AG04450 (cell line): ENCODE results near the gene ZC3HAV1. TPM values are rescaled to one million over a fixed set of nuclear protein-coding genes. Genes with fewer than 3 reads are reported as not detected.

Experiments used
- CTCF ChIA-PET: fragments of 300-600, 350-600 bp; formaldehyde crosslinking; extraction: SDS; loops from one replicate; lab custom pipeline; 2022; ENCODE audit warnings: antibody characterized with exemption, inconsistent platforms; lab: Charles Lee
- POLR2A ChIA-PET: fragments of 350-600 bp; formaldehyde crosslinking; extraction: SDS; loops from one replicate; lab custom pipeline; 2021; ENCODE audit warnings: antibody characterized with exemption, inconsistent platforms; lab: Yijun Ruan, JAX
- DNase-seq: peaks from one replicate; pipeline ENCODE4 v3.0.0-alpha.2; 2011; ENCODE audit warnings: low read depth, low spot score
- H3K27ac ChIP-seq: one replicate; pipeline ENCODE4 v1.5.1; 2012; ENCODE audit warnings: low read depth, low read length, control low read depth
- H3K27me3 ChIP-seq: one replicate; pipeline ENCODE4 v1.6.0; 2012; ENCODE audit warnings: low read length; ENCODE audit not compliant: control insufficient read depth, insufficient read depth
- H3K4me3 ChIP-seq: 2 replicates; pipeline ENCODE4 v1.5.1; 2011; ENCODE audit warnings: mild to moderate bottlenecking, low read depth, low read length, control low read depth
- H3K9me3 ChIP-seq: 2 replicates; pipeline ENCODE4 v1.5.1; 2012; ENCODE audit warnings: low read length; ENCODE audit not compliant: control insufficient read depth, insufficient read depth
- polyA plus RNA-seq: library from polyadenylated mRNA; depleted of rRNA; stranded (reverse); fragments of >200 nt; gene quantifications from 2 replicates; pipeline ENCODE4 v1.2.3, GENCODE V29; 2011
- TF ChIP-seq, protein P1 (sequence below): IDR thresholded peaks from 2 replicates; pipeline ENCODE4 v1.5.1; 2011; ENCODE audit warnings: low read depth, low read length, control low read depth, inconsistent platforms

ZC3HAV1 gene
- polyA plus RNA-seq, 1 experiment, result 25.3 TPM

DNA sequence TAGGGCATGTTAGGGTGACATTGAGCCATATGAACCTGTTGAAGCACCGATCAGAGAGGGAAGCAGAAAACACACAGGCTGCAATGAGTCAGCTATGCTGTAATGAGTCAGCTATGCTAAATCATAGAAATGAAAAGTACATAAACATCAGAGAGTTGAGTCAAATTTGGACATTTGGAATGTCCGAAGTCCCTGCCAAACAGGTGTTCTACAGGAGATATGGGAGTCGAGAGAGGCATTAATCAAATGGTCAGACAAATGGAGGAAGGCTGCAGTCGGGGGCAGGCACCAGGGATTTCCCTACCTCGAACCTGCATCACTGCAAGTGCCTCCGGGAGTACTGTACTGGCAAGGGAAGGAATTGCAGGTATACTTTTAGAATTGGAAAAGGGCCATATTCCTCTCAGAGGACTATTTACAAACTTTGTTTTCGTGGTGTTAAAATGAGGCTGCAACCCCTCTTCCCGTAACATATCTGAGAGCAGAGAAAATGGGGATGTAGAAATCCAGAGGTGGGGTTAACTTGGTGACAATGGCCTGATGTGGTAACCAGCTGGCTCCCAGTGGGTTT lies 8.8 kb upstream of the ZC3HAV1 start:
- ChIA-PET POLR2A (no interaction called here), CTCF (no interaction called here)
- TF ChIP-seq, protein P1, sequence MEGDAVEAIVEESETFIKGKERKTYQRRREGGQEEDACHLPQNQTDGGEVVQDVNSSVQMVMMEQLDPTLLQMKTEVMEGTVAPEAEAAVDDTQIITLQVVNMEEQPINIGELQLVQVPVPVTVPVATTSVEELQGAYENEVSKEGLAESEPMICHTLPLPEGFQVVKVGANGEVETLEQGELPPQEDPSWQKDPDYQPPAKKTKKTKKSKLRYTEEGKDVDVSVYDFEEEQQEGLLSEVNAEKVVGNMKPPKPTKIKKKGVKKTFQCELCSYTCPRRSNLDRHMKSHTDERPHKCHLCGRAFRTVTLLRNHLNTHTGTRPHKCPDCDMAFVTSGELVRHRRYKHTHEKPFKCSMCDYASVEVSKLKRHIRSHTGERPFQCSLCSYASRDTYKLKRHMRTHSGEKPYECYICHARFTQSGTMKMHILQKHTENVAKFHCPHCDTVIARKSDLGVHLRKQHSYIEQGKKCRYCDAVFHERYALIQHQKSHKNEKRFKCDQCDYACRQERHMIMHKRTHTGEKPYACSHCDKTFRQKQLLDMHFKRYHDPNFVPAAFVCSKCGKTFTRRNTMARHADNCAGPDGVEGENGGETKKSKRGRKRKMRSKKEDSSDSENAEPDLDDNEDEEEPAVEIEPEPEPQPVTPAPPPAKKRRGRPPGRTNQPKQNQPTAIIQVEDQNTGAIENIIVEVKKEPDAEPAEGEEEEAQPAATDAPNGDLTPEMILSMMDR, result no peak

DNA sequence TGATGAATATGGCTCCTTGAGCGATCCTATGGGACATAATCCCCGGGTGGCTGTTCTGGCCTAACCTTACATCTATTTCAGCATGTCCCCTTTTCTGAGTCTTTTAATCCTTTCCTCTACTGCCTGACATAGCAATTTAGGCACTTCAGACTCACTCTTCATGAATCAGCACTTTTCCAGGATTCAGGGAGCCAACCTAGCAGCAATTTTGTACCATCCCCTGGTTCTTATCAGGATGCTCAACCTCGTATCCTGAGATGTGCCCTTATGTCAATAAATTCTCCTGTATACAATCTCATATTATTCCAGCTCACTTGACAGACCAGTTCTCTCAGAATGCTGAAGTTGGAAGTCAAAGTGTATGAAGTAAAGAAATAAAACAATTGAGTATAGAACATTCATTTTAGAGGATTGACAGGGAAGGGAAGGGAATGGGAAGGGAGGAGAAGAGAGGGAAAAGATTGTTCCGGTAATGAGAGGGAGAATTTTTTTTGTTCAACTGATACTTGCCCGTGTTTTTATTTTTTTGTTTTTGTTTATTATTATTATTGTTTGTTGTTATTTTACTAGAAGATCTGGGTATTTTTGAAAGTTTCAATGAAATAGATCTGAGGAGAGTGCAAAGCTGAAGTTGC lies 8.2 kb upstream of the ZC3HAV1 start:
- H3K9me3 ChIP-seq, result no peaks in the 10 kb centered on the region
- ChIA-PET CTCF (interaction anchor here (1.5 kb wide), 1 partner anchor 43 kb away, joined by 4 read pairs; no protein-coding TSS in a partner anchor), POLR2A (no interaction called here)
- TF ChIP-seq, protein P1, result no peak
- H3K27me3 ChIP-seq, result peaks cover 5% of the 10 kb centered on the region
- no peak overlapping the region for H3K4me3 ChIP-seq
- H3K27ac ChIP-seq, result no peak overlapping the region
- no peak for DNase-seq

More for the DNA sequence above, 8.8 kb upstream of the ZC3HAV1 start:
- H3K4me3 ChIP-seq, result no peak overlapping the region
- DNase-seq, result no peak
- H3K9me3 ChIP-seq, result no peaks in the 10 kb centered on the region
- peaks cover 6% of the 10 kb centered on the region for H3K27me3 ChIP-seq
- no peak overlapping the region for H3K27ac ChIP-seq

DNA sequence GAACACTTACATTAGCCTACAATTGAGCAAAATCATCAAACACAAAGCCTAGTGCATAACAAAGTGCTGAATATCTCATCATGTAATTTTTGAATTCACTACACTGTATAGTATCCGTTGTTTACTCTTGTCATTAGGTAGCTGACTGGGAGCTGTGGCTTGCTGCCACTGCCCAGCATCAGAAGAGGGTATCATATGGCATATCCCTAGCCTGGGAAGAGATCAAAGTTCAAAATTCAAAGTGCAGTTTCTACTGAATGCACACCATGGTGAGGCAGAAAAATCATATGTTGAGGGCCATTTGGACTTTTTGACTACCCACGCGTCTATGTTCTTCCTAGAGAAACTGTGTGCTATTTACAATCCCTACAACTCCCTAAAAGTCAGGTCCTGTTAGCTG lies 7.5 kb upstream of the ZC3HAV1 start:
- Histone ChIP-seq H3K27ac (no peak overlapping the region), H3K9me3 (no peaks in the 10 kb centered on the region), H3K27me3 (peaks cover 5% of the 10 kb centered on the region), H3K4me3 (no peak overlapping the region)
- DNase-seq, result no peak
- TF ChIP-seq, protein P1, result no peak
- CTCF ChIA-PET, result interaction anchor here (1.5 kb wide), 1 partner anchor 42 kb away, joined by 4 read pairs; no protein-coding TSS in a partner anchor
- POLR2A ChIA-PET, result no interaction called here

DNA sequence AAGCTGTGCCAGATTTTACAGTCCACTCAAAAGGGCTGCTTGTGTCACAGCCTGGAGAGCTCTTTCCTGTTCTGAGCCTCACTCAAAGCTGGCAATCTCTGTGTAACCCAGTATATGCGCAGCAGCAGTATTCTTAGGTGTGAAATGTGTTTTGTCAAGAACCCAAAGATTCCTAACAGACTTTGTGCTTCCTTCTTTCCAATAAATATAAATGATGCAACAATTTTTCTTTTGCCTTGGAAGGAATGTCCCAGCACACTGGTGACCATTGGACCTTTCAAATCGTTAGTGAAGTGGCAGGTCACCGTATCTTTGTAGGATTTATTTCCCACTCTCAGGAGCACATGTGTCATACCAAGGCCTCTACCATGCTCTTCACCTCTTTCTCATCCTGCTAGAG lies 5.6 kb upstream of the ZC3HAV1 start:
- DNase-seq, result no peak
- POLR2A ChIA-PET, result no interaction called here
- Histone ChIP-seq H3K27ac (no peak overlapping the region), H3K9me3 (no peaks in the 10 kb centered on the region), H3K27me3 (peaks cover 2% of the 10 kb centered on the region), H3K4me3 (no peak overlapping the region)
- TF ChIP-seq, protein P1, result no peak
- CTCF ChIA-PET, result no interaction called here

DNA sequence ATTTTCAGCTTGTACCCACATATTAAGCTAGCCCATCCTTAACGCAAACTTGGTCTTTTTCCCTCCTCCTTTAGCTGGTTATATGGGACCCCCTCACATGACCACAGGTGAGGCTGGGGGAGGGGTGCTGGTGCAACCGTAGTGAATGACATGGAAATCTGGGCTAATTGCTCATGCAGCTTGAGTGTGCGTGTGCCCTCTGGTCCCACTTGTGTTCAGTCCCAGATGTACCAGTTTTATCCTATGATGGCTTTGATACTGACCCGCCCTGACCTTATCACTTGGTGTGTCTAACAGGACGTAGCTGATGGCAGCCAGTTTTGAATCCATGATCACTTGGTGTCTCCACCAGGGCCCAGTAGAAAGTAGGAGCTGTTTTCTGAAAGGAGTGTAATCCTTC lies 5.1 kb upstream of the ZC3HAV1 start:
- POLR2A ChIA-PET, result interaction anchor here (0.6 kb wide), 1 partner anchor 219 kb away, joined by 9 read pairs; no protein-coding TSS in a partner anchor
- H3K4me3 ChIP-seq, result no peak overlapping the region
- TF ChIP-seq, protein P1, result no peak
- H3K27me3 ChIP-seq, result peaks cover 2% of the 10 kb centered on the region
- H3K9me3 ChIP-seq, result no peaks in the 10 kb centered on the region
- CTCF ChIA-PET, result no interaction called here
- no peak for DNase-seq
- H3K27ac ChIP-seq, result no peak overlapping the region
